ENCODE results near the gene NCDN.

The NCDN gene

DNA sequence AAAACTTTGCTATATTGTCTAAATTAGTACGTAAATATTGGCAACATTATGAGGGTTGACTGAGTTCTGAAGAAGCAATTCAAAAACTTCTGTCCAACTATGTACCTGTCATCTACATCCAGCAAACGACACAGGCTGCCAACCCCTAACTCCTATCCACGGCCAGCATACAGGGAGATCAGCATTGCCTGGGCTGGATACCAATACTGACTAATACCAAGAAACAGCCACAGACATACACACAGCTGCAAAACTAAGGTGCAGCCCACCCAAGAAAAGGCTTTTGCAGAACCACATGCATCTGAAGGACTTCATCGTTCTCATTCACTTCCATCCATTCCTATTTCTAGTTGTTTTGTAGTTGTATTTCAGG is 2.4 kb upstream of the NCDN start:
- no peak for DNase-seq

DNA sequence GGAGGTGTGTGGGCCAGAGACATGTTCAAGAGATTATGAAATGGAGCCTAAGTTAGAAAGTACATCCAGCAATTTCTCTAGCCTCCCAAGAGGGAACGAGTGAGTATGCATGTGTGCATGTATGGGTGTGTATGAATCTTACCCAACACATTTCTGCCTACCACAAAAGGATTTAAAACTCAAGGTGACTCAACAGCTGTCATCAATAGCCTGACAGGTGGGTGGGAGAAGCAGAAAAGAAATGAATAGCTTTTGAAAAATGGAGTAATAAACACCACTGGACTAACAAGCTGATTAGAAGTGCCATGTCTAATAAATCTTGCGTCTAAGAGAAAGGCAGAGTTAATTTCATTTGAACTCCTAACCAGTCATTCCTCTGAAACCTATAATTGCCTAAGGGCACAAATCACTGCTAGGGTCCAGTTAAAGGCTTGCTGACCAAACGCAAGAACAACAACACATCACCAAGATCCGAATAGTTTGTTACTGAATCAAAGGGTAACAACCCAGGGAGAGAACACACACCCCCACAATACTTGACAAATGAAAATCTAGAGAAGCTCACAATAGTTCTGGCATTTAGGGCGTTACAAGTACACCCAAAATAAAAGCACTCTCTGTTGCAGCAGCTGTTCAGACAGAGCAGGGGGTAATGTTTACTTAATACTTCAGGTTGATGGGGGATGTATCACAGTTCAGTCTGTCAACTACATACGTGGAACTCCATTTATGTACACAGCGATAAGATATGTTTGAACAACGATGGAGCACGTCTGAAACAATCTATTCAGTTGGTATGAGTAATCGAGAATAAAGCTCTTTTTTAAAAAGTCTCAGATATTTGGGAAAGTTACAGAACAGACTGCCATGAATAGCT is 1.8 kb upstream of the NCDN start:
- peak; percentile 86 for DNase-seq

DNA sequence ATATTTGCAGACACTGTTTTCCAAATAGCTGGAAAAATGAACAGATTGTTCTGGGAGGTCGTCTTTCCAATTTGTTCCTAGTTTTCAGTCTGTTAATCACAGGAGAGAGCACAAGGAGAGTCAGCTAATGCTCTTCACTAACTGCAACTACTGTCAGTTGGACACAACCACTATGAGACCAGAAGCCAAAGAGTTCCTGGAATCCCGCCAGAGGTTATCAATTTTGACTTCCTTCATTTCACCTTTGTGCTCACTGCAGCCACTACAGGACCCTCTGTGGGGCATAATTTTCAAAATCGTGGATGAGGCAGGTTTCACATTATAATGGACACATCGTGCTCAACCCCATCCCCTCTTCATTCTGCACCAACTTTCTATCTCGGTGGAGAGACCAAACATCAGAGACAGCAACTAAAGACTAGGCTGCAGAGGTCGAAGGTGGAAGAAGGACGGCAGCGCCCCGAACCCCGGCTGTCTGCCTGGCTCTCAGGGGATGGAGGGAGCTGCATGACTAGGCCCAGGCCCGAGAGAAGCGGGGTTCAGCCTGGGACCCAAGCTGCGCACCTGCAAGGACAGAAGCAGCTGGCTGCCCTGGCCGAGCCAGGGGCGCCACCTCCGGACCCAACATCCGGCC is 998 bp upstream of the NCDN start:
- peak; percentile 54 for DNase-seq

DNA sequence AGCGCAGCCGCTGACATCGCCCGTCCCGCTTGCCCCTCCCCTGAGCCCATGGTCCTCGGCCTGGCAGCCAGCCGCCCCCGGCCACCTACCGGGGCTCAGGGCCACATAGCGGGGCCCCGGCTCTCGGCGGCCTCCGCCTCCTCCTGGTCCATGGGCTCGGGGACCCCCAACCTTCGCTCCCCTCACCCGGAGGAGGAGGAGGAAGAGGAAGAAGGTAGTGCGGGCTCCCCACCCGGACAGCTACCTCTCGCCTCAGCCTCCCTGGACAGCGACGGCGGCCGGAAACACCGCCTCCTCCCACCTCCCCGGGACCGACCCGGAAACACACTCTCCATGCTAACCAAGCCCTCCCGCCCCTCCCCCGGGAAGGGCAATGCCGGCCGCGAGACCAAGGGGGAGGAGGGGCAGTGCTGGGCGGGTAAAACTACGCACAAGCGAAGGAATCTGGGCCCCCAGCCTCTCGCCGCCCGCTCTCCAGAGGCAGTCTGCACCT is 435 bp upstream of the NCDN start, which contains the start of gene KIAA0319L:
Gene KIAA0319L (minus strand): TSS at position 286 of the 493 bp plus-strand sequence. CDS start 2,912 bp downstream, outside the sequence.
- DNase-seq, result peak; percentile 87

DNA sequence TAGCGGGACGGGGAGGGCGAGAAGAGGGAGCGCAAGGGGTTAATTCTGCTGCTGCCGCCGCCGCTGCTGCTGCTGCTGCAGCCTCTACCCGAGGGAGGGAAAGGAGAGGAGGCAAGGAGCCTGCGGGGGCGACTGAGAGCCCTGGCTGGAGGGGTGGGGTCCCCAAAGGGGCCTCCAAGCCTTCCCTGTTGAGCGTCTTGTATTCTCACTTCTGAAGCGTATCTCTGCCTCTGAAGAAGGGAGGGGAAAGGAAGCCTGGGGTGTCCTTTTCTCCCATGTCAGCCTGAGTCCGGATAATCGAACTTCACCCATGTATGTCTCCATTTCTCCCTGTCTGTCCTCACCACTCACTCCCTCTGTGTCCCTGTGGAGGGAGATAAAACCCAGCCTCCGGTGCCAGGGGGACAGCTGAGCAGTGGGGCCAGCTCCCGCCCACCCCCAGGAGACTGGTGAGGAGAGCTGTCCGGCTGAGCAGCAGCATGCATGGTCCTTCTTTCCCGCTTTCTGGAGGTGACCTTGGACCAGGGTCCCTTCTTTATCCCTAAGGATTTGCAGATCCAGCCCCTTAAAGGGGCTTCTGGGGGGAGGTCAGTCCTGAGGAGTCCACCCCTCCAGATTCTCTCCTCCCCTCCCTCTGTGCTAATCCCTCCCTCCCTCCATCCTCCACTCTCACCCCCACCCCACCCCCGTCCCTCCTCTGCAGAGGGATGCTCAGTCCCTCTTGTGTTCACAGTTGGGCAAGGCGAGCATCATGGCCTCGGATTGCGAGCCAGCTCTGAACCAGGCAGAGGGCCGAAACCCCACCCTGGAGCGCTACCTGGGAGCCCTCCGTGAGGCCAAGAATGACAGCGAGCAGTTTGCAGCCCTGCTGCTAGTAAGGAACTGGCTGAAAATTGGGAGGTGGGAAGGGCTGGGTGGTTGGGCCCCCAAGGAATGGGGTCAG is 1.0 kb downstream of the NCDN start:
- peak; percentile 9 for DNase-seq

DNA sequence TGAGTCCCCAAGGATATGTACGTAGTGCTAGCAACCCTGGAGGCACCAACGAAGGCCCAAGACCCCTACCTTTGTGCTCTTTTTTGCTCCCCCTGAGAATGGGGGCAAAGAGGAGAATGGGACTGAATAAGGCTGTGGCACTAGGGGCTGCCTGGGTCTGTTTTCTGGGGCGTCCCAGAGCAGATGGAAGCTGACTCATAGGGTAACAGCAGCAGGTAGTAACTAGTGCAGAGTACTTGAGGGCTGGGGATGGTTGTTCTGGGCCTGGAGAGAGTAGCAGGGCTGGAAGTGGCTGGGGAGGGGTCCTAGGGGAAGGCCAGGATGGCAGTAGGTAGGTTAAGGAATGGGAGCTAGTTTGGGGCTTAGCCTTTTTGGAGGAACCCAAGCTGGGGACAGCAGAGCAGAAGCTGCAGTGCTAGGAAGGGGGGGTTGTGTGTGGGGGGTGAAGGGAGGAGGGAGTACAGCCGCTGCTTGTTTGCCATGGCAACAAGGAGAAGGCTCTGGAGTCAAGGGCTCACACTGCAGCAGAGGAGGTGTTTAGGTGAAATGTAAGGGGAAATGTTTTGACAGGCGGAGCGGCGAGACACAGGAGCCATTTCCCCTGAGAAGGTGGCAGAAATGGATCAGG is 1.8 kb downstream of the NCDN start:
- no peak for DNase-seq

DNA sequence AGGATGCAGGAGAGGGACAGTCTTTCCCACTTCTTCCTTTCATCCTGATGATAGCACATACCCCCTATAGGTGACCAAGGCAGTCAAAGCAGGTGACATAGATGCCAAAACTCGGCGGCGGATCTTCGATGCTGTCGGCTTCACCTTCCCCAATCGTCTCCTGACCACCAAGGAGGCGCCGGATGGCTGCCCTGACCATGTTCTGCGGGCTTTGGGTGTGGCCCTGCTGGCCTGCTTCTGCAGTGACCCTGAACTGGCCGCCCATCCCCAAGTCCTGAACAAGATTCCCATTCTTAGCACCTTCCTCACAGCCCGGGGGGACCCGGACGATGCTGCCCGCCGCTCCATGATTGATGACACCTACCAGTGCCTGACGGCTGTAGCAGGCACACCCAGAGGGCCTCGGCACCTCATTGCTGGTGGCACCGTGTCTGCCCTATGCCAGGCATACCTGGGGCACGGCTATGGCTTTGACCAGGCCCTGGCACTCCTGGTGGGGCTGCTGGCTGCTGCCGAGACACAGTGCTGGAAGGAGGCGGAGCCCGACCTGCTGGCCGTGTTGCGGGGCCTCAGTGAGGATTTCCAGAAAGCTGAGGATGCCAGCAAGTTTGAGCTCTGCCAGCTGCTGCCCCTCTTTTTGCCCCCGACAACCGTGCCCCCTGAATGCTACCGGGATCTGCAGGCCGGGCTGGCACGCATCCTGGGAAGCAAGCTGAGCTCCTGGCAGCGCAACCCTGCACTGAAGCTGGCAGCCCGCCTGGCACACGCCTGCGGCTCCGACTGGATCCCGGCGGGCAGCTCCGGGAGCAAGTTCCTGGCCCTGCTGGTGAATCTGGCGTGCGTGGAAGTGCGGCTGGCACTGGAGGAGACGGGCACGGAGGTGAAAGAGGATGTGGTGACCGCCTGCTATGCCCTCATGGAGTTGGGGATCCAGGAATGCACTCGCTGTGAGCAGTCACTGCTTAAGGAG is 2.9 kb downstream of the NCDN start:
- DNase-seq, result no peak

DNA sequence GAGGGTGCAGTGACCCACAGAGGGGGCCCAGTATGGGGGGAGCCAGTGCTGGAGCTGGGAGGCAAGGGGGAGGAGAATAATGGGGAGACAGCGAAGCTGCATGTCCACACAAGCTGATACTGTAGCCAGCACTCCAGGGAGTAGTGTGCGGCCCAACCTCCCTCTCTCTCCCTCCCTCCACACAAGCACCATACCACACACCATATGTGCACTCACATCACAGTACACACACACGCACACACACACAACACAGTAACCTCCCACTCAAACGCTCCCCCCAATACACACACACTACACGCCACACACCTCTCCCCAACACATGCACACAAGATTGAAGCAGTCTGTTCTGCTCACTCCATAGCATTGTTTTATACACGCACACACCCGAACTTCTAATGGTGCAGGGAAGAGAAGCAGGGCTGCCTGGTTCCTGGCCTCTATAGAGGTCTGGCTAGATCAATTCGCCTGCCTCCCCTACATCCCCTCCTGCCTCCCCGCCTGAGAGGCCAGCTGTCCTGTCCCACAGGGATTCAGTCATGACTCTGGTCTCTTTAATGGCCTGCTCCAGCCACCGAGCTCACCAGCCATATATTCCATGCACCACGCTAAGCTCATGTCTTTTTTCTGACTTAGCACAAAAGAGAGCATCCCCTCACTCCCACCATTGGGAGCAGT is 3.8 kb downstream of the NCDN start:
- no peak for DNase-seq

DNA sequence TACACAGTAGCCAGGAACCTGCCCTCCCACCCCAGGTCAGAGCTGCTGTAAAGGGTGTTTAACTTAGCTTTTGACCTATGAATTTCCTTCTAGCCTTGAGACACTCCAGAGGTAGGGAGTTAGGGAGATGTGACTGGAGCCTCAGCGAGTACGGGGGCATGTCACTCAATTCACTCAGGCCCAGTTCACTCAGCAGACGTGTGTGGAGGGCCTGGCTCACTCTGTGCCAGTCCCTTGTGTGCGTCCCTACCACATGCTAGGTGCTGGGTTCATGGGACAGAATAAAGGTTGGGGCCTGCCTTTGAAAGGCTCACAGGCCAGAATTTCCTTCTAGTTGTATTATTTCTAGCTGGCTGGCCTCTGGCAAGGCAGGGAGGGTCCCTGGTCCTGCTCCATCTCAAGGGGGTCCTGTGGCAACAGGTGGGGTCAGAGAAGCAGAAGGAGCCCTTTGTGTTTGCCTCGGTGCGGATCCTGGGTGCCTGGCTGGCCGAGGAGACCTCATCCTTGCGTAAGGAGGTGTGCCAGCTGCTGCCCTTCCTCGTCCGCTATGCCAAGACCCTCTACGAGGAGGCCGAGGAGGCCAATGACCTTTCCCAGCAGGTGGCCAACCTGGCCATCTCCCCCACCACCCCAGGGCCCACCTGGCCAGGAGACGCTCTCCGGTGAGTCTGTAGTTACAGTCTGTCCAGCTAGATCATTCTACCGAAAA is 4.5 kb downstream of the NCDN start:
- DNase-seq, result no peak

DNA sequence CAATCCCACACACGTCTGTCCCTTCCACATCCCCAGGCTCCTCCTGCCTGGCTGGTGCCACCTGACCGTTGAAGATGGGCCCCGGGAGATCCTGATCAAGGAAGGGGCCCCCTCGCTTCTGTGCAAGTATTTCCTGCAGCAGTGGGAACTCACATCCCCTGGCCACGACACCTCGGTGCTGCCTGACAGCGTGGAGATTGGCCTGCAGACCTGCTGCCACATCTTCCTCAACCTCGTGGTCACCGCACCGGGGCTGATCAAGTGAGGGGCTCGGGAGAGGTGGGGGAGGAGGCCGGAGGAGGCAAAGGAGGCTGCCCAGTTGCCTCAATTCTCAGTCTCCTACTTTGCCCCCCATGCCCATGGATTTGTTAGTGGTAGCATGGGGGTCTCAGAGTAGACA is 5.6 kb downstream of the NCDN start:
- DNase-seq, result no peak

DNA sequence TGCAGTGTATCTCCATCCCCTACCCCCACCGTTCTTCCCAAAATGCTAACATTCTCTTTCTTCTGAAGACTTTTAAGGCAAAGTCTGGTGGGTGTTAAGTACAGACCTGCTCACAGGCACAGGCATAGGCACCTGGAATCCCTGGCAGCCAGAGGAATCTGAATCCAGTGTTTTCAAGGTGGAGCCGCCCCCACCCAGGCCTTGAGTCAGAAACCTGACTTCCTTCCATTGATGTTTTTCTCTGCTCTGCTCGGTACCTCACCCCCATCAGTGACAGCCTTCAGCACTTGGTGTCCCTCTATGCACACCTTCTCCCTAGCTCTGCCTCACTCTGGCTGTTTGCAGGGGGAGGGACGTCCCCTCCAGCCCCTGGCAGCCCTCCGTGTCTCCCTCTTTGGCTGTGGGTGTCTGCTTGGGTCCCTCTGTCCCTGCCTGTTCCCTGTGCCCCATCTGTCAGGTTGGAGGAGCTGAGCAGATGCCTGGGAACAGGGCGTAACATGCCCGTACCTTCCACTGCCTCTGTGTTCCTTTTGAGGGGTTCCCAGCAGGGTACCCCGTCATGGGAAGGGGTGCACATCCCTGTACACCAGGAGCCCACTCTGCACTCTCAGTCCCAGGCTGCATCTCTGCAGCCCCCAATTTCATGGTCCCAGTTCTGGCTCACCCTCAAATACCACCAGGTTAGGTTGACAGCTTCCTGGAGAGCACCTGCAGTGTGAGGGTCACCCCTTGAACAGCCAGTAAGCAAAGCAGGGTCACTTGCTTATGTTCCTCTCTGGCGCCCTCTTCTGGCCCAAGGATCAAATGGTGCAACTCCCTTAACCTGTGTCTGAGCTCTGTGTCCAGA is 6.7 kb downstream of the NCDN start:
- peak; percentile 61 for DNase-seq

DNA sequence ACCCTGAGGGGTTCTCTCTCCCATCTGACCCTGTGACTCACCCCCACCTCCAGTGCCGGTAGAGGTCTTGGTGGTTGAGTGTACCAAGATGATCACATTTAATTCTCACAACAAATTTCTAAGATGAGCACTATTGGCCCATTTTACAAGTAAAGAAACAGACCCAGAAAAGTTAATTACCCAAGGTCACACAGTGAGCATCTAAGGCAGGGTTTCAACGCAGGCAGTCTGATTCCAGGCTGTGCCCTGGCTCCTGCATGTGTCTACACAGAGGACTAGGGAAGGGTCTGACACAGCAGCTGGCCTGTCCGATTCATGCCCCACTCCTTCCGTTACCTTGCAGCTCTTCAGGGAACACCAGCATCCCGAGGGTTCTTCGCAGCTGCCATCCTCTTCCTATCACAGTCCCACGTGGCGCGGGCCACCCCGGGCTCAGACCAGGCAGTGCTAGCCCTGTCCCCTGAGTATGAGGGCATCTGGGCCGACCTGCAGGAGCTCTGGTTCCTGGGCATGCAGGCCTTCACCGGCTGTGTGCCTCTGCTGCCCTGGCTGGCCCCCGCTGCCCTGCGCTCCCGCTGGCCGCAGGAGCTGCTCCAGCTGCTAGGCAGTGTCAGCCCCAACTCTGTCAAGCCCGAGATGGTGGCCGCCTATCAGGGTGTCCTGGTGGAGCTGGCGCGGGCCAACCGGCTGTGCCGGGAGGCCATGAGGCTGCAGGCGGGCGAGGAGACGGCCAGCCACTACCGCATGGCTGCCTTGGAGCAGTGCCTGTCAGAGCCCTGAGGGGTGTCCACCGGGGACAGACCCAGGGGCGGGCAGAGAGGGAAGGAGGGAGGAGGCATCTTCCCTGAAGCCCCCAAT is 7.5 kb downstream of the NCDN start:
- DNase-seq, result no peak

DNA sequence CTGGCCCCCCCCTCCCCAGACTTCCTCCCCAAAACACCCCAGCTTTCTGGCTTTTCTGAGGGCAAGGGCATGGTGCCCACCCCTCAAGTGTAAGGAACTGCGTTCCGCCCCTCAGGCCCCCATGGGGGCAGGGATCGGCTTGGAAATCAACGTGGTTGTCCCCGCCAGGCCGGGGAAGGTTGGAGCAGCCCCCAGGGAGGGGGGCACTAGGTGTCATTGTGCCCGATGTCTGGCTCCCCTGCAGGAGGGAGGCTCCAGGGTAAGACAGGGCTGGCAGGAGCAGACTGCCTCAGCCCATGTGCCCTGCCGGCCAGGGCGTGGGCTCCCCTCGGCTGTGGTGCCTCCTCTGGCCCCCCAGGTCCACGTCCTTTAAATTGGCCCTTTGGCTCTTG is 8.1 kb downstream of the NCDN start:
- DNase-seq, result no peak

DNA sequence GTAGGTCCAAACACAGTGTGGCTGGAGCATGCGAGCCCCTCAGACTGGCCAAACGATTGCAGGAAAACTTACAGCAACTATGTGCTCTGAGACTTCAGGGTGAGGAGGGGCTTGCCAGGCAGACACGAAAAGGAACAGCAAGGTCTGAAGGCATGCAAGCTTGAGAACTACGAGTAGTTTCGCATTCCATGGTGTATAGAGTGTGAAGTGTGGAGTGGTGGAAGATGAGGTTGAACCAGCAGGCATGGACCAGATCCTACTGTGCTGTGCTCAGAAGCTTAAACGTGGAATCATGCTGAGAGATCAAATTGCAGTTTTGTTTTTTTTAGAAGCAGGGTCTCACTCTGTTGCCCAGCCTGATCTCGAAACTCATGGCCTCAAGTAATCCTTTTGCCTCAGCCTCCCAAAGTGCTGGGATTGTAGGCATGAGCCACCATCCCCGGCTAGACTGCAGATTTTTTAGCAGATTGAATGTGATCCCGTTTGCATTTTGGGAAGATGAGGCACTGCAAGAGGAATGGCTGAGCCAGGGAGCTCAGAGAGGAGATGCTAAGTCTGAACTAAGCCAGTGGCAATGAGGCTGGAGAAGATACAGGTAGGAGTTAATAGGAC is 10.5 kb downstream of the NCDN start:
- DNase-seq, result no peak

DNA sequence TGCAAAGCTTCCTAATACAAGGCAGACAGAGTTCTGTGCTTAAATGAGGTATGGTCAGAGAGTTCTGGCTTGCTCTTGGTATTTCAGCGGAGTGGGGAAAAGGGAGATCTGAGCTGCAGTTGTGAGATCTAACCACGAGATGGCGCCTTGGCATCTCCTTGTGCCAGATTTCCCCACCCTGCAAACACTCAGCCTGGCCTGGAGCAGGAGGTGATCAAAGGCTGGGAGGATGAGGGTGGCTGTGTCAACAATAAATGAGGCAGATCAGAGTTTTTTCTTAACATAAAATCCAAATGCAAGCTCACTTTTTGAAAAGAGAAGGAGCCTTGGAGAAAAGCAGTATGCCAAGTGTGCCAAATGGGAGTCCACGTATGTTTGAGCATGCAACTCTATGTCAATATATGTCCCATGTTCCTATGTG is 11.4 kb downstream of the NCDN start:
- peak; percentile 37 for DNase-seq

DNA sequence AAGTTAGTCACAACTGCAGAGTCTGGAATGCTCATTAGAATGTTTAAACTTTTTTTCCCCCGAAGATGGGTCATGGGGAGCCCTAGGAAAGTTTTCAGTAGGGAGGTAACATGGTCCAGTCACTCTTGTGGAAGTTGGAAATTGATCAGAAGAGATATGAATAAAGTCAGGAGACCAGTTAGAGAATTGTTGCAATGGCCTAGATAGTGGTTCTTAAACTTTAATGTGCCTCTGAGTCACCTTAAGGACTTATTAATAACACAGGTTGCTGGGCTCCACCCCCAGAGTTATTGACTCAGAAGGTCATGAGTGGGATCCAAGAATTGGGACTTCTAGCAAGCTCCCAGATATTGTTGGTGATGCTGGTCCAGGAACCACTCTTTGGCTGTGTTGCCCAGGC is 12.3 kb downstream of the NCDN start:
- no peak for DNase-seq

DNA sequence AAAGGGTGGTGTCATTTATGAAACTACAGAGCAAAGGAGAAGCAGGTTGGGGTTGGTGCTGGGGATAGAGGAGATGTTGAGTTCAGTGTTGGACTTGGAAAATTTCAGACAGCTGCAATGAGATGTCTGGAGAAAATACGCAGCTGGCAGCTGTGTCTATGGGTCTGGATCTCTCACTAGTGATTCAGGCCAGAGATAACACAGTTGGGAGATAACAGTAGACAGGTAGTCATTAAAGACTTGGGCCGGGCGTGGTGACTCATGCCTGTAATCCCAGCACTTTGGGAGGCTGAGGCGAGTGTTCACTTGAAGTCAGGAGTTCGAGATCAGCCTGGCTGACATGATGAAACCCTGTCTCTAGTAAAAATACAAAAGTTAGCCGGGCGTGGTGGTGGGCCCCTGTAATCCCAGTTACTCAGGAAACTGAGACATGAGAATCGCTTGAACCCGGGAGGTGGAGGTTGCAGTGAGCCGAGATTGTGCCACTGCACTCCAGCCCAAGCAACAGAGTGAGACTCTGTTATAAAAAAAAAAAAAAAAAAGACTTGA is 13.1 kb downstream of the NCDN start:
- DNase-seq, result no peak
